IPS DF 19.7 (cell line): ENCODE measurements around the gene AMIGO2.

Source experiments
- DNase-seq: peaks from one replicate; pipeline ENCODE4 v3.0.0-alpha.2; 2013; ENCODE audit warnings: low read depth, low spot score

The AMIGO2 gene

DNA sequence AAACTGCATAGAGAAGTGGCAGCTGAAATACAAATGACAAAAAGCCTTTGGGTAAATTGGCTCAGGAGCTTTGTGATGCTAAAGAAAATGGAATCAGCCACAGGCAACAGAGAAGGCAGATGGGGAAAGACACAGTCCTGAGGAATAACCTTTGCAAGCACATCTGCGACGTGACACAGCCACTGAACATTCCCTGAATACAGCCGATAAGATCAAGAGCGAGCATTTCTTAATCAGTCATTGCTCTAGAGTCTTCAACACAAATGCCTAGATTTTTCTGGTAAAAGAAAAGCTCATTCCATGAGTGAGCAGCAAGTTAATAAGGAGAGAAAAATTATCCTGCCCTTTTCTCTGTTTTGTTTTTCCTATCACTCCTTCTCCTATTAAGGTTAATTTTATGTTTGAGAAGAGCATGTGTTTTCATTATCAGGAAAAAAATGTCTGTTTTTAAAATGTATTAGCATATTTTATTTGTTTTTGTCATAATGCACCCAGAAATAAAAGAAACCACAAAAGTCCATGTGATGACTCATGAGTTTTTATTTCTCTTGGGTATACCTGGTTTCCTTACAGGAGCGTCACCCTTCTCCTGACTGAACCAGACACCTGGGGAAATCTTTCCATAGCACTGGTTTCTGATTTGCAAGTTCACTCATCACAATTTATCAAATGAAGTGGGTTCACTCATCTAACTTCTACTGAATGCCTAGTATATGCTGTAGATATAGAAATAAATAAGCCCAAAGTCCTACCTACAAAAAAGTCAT is 45.8 kb downstream of the AMIGO2 start:
- no peak for DNase-seq

- no peak for DNase-seq
Observed at GRCh38 chr12:47033081-47033480, 46.7 kb downstream of the AMIGO2 start.

DNA sequence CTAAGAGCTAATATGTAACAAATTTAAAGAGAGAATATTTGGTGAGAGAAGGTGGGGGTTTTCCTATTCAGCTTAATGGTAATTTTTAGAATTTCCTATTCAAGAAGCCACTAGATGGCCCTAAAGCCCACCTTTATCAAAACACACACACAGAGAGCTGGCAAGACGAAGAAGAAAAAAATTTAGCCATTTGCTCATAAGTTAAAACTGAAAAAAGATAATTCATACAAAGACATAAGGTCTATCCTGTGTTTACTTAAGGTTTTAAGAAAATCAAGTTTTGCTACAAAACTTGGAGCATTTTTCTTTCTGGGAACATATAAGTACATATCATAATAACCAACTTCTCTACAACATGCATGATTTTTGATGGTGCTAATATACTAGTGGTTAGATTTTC is 47.1 kb downstream of the AMIGO2 start:
- DNase-seq: no peak

DNA sequence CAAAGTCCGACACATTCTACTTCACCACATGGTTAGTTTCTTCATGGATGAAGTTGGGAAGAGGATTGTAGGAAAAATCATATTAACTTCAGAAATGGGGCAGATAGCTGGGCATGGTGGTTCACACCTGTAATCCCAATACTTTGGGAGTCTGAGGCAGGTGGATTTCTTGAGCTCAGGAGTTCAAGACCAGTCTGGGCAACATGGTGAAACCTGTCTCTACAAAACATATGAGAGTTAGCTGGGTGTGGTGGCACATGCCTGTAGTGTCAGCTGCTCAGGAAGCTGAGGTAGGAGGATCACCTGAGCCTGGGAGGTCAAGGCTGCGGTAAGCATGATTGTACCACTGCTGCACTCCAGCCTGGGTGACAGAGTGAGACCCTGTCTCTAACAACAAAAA is 49.9 kb downstream of the AMIGO2 start:
- DNase-seq: no peak

DNA sequence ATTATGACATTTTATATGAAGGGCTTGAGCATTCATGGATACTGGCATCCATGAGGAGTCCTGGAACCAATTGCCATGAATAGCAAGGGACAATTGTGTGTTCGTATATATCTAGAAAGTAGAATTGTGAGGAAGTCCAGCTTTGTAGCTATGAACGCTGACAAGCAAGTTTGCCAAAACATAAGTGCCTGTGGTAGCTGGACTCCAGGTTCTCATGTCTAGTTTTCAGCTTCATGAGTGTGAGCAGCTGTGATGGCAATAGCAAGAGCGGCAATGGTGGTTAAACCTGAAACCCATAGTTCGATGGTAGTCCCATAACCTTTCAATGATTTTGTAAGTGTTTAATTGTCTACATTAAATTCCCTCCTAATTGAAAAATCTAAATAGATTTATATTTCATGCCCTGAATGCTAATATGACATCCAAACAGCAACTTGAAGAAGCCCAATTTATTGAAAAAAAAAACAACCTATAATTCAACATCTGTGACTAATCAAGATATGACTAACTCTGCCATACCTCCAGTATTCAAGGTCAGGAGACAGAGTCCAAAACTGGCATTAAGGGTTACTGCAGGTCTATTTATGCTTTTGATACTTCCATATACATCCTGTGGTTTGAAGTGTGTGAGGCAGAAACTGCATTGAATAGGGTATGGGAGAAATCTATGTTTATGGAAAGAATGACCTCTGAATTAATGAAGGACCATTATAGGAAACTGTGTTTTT is 50.6 kb downstream of the AMIGO2 start:
- DNase-seq: no peak

DNA sequence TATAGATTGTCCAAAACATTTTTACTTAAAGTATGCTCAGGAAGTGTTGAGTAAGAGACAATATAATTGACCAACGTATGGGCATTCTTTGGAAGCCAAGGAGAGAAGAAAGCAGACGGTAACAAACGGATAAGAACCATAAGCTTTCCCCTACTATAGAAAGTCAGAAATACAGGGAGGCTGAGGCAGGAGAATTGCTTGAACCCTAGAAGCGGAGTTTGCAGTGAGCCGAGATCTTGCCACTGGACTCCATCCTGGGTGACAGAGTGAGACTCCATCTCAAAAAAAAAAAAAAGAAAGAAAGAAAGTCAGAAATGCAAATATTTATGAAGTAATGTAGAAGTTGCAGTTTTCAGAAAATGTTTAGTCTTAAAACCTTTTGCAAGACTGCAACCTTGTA is 51.6 kb downstream of the AMIGO2 start:
- DNase-seq: no peak
